HL-60 (cell line): ENCODE data around the gene TRIP11.

Experiments
- CTCF ChIP-seq: IDR thresholded peaks from one replicate; pipeline ENCODE4 v1.5.1; 2011; ENCODE audit warnings: low read length, control low read depth, inconsistent platforms; ENCODE audit not compliant: insufficient read depth
- POLR2AphosphoS5 ChIP-seq: IDR thresholded peaks from 2 replicates; pipeline ENCODE4 v1.6.1; 2012; ENCODE audit warnings: low read depth

GRCh38 chr14:91935586-91935985, 104.3 kb downstream of the TRIP11 start:
- TF ChIP-seq CTCF: no peak
- no peak for TF ChIP-seq POLR2AphosphoS5
